HG02763 (cell line): ENCODE measurements around the gene MFSD2A.
A peak's percentile ranks its signal among the peaks of the same experiment; 100 is the strongest.
"Not testable (repeated sequence)": the region's sequence is repeated elsewhere in the genome, so short reads cannot be mapped to it uniquely, and the experiment has no call there.

Experiments
- ATAC-seq: cut with Tn5 transposase; IDR thresholded peaks from one replicate; pipeline ENCODE4 v1.9.1; 2021; ENCODE audit warnings: mild to moderate bottlenecking, moderate library complexity; ENCODE audit not compliant: unreplicated experiment

The MFSD2A gene

DNA sequence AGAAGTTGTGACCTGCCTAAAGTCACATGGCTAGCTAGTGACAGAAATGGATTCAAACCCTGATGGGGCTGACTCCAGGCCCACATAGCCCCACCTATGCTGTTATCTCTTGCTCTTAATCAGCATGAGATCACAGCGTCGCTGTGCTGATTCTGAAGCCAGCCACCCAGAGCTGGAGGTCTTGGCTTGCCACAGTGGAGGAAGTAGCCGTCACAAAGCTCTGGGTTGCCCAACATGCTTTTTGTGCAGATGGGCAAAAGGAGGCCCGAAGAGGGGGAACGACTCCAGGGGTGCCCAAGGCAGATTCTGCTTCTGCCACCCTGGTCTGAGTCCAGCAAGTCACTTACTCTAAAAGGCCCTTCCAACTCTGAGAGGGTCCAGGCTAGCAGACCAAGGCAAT, 14.7 kb upstream of the MFSD2A start:
- no peak for ATAC-seq

DNA sequence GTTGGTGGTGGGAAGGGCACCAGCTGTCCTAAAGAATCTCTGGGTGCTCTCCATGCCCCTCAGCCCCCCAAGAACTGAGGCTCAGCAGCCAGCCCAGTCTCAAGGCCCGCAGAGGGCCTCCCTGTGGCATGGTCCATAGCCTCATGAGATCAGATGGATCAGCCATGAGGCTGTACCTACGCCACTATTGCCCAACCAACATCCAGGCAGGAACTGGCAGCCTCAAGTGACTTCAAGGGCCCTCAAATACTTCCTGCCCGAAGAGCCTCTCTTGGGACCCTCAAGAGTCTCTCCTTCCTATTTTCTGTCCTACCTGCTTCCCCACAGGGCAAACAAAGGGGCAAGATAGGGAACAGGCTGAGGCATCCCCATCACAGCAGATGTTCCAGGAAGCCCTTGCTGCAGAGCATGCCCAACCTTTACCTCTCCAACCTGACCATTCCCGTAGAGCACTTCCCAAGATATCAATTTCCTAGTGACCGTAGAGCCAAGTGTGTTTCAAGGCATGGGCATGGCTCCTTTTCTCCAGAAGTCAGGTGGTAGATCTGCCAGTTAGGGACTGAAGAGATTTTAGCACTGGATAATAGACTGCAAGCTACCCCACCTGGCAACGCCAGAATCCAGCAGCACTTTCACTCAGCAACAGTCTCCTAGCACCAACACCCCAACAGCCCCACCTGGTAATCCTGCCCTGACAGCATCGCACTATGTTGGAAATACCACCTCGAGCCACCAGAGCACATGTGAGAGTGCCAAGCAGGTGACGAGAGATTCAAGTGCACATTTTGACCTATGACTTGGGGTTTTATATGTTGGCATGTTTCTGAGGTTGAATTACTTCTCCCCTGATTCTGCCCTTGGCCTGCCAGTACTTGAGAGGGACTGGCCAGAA, 13.7 kb upstream of the MFSD2A start:
- no peak for ATAC-seq

DNA sequence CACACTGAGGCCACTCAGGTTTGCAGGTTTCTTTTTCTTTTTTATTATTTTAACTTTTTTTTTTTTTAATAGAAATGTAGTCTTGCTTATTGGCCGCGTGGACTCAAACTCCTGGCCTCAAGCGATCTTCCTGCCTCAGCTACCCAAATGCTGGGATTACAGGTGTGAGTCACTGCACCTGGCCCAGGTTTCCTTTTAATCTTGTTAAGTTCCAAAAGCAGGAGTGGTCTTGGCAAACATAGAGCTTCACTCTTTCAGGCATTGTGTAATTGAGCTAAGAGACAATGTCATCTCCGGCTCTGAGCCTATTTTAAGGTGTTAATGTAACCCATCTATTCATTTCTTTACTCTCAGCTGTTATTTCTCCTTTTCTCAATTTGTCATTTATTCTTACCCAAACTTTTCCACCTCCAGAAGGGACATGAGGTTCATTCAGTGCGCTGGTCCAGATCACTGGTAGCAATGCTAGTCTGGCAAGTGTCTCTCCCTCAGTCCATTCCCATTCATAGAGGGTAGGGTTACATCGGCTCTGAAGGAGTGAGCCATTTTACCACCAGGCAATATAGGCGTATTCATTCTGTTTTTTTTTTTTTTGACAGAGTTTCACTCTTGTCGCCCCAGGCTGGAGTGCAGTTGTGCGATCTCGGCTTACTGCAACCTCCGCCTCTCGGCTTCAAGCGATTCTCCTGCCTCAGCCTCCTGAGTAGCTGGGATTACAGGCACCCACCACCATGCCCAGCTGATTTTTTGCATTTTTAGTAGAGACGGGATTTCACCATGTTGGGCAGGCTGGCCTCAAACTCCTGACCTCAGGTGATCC, 11.3 kb upstream of the MFSD2A start:
- no peak for ATAC-seq

GRCh38 chr1:39944410-39945112, 10.4 kb upstream of the MFSD2A start:
- no peak for ATAC-seq

DNA sequence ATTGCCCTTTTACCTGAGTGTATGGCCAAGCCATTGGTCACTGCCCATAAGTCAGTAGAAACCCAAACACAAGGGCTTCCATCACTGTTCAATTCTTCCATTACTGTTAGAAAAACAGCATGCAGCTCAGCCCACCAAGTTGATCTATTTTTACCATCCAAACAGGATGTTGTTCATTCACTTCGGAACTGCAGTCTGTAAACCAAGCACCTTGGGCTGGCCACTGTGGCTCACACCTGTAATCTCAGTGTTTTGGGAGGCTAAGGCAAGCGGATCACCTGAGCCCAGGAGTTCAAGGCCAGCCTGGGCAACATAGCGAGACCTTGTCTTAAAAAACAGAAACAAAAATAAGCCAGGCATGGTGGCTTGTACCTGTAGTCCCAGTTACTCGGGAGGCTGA, 8.7 kb upstream of the MFSD2A start:
- no peak for ATAC-seq

DNA sequence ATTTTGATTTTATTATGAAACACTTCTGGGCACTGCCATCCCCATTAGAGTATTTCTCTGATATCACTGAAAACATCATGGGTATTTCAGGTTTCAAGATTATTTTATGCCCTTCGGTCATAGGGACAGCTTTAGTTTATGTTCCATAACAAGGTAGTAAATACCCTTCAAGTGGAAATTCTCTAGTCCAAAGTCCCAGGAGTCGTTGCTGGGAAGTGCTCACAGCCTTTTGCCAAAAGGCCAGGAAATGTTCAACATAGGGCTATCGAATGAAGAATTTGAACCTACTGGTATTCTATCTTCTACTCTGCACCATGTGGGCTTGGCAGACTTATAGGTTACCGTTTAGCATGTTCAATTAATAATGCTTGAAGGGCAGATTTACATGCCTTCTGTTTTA, 7.7 kb upstream of the MFSD2A start:
- ATAC-seq, result no peak

DNA sequence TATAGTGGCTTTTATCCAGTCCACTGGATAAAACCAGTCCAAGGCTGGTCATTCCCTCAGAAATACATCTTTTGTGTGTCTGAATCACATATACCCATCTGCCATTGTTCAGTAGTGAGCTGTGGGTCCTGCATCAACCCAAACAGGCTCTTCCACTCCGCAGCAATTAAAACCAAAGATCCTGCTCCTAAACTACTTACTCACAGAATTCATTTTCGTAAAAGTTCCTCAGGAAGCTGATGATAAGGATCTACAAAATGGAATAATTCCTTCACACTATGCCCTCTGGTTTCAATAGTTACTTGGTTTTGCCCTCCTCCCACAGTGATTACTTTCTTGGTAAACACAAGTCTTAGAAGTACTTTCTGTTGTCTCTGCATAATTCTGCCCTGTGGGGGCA, 5.1 kb upstream of the MFSD2A start:
- no peak for ATAC-seq

DNA sequence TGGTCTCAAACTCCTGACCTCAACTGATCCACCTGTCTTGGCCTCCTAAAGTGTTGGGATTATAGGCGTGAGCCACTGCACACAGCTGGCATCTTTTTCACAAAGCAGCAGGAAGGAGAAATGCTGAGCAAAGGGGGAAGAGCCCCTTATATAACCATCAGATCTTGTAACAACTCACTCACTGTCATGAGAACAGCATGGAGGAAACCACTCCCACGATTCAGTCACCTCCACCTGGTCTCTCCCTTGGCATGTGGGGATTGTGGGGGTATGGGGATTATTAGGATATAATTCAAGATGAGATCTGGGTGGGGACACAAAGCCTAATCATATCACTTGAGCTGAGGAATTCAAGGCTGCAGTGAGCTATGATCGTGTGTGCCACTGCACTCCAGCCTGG, 3.0 kb upstream of the MFSD2A start:
- no peak for ATAC-seq

DNA sequence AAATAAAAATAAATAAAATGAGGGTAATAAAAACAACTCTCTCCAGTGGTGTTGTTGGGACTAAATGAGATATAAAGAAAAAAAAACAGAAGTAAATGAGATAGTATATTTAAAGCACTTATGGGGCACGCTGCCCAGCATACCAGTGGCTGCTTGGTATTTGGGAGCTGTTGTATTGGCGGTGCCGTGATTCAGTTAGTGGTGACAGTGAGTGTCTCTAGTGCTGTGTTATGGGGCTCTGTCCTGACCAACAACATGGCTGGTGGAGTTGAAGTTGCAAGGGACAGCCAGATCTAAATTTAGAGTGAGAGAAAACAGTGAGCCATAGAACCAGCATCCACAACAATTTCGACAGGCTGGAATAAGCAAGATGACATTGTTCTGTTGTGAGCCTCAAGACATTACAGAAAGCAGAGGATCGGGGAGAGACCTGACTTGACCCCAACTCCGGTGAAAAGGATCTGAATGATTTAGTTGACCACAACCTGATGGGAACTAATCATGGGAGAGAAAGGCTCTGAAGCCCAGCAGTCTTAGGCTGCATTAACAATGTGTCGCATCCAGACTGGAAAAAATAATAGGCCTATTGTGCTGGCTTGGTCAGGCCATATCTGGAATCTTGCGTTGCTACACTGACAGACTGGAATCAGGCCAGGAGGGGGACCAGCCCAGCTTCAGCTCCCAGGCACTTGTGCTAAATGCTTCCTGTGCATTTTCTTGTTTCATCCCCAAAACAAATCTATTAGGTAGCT, 2.4 kb upstream of the MFSD2A start:
- no peak for ATAC-seq

DNA sequence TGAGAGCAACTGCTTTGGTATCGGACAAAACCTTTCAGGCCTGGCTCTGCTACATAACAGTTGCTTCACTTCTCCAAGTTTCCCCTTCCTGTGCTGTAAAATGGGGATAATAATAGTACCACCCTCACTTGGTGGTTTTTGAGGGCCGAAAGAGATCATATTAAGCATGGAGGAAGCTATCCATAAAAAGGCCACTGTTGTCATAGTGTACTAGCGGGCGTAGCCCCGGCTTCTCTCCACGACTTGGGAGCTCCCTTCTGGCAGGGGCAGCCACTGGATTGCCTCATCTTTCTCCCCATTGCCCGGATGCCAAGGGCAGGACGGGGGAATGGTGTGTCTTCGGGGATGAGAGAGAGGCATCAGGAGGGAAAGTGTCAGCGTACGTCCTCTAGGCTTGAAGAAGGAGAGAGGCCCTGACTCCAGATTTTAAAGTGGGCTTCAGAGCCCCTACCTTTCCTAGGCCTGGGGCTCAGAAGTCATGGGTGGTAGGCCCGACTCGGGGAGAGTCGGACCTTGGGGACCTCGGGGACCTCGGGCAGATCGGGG, 548 bp upstream of the MFSD2A start:
- ATAC-seq, result no peak

DNA sequence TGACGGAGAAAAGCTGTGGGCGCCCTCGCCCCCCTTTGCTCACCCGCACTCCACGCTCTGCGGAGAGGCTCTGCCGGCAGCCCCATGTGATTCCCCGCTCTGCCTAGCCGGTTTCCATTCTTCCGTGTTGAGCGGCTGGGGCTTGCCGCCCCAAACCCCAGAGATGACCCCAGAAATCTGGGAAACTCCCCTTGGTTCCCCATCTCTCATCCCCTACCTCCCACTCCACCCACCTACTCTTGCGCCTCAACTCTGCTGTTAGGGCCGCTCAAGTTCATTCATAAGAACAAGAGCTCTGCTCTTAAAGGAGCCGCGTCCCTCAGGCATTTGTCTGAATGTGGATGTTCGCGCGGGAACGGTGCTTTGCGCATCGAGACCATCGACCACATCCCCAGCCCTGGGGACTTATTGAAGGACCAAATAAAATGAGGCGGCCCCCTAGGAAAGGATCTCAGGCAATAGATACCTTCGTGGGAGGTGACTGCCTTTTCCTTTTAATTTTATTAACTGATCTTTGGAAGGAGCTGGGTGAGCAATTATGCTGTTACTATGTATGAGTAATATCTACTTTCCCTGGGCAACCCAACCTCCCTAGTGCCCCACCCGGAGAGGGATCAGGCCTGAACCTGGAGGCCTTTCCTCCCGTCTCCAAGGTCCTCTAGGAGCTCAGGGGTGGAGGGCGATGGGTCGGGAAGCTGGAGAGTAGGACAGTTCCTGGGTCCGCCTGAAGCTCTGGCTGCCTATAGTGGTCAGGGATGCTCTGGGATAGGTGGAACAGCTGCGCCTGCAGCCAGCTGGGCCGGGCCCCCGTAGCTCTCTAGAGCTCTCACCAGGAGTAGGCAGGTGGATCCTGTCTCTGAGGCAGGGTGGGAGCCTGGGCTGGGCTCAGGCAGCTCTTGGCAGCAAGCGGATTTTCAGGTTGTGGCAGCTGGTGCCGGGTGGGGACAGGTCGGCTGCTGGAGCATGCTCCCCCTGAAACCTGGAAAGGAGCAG, 898 bp downstream of the MFSD2A start:
- ATAC-seq, result peak; percentile 34

- no peak for ATAC-seq
These were observed 2.5 kb downstream of the MFSD2A start for GRCh38 chr1:39957299-39958015.

DNA sequence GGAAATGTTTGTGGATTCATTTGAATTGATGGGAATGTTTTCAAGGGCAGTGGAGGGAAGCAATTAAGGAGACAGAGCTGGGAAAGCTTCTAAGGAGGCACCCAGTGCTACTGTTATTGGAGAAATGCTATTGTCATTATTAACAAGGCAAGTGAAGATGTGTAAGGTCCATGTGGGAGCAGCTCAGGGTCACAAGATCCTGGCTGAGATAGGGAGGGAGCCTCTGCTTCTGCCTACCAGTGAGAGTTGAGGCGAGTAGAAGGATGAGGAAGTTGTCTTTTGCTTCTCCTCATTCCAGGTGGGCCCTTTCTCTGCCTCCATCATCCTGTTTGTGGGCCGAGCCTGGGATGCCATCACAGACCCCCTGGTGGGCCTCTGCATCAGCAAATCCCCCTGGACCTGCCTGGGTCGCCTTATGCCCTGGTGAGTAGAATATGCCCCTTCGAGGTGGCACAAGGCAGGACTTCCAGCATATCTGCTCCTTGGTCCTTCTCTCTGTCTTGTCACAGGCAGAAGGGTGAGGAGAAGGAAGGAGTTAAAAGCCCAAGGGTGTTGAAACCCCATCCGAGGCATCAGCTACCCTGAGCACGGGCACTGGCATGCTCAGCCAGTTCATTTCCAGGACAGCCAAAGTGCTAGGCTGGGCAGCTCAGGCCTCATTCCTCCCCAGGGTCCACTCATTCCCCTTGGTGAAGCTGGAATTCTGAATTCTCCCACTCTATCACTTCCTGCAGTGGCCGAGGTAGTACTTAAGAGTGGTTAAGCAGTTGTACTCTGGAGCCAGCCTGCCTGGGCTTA, 3.7 kb downstream of the MFSD2A start:
- no peak for ATAC-seq

DNA sequence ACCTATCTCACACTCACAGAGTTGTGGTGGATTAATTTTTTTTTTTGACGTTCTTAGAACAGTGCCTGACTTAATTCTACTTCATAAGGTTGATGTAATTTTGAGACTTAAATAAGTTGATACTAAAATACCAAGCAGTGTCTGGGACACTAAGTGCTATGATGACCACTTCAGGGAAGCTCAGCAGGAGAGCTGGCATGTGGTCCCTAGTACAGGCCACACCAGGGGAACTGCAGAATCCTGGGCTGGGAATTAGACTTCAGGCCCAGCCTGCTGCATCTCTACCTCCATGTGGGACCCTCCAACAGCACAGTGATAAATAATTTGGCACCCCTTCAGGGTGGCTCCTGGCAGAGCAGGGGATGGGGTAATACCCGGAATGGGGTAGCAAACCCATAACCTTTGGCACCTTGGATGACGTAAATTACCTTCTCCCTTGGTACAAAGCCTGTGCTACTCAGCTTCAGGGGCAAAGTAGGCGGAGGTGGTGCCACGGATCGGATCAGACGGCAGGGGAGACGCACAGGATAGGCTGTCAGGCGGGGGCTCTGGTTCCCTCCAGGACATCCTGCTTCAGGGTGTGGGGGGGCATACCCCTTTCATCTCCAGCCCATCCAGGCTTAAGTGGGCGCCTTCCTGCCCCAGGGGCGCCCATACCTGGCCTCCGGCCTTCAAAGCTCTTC, 4.8 kb downstream of the MFSD2A start:
- ATAC-seq, result no peak

DNA sequence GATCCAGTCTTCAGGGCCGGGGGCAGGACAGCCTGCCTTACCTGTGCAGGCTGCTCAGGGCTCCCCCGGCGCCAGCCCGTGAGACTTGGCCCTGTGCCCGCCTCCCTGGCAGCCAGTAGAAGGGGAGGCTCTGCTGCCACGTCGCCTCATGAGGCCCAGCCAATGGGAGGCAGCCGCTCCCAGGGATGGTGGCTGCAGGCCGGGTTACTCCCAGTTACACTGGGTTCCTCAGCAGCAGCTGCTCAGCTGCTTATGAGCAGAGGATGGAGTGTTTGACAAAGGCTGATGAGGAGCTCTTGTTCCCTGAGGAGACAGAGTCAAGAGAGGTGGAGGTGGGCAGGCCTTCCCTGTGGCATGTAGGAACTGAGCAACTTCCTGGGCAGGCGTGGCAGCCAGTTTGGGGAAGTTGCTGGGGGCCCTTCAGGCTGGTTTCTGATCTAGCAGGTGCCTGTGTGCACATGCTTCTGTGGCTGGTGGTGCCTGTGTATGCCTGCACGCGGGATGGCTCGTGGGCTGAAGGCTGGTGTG, 5.5 kb downstream of the MFSD2A start:
- ATAC-seq, result peak; percentile 51

- no peak for ATAC-seq
These were observed 7.5 kb downstream of the MFSD2A start for GRCh38 chr1:39962450-39962825.

DNA sequence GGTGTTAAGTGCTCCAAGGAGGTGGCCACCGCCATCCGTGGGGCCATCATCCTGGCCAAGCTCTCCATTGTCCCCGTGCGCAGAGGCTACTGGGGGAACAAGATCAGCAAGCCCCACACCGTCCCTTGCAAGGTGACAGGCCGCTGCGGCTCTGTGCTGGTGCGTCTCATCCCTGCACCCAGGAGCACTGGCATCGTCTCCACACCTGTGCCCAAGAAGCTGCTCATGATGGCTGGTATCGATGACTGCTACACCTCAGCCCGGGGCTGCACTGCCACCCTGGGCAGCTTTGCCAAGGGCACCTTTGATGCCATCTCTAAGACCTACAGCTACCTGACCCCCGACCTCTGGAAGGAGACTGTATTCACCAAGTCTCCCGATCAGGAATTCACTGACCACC, 8.0 kb downstream of the MFSD2A start:
- ATAC-seq, result not testable (repeated sequence)
